Stimulated activated naive CD4-positive, alpha-beta T cell treated with Interleukin-2 at 50 U/mL for 16 hours (primary cell): ENCODE results near the gene RWDD3.

Experiments
- DNase-seq: peaks from one replicate; lab custom pipeline; 2025; lab: John Stamatoyannopoulos, UW

The RWDD3 gene

GRCh38 chr1:95282518-95282895 is 48.5 kb downstream of the RWDD3 start:
- DNase-seq, result no peak

GRCh38 chr1:95284420-95284819 is 50.4 kb downstream of the RWDD3 start:
- DNase-seq, result no peak

DNA sequence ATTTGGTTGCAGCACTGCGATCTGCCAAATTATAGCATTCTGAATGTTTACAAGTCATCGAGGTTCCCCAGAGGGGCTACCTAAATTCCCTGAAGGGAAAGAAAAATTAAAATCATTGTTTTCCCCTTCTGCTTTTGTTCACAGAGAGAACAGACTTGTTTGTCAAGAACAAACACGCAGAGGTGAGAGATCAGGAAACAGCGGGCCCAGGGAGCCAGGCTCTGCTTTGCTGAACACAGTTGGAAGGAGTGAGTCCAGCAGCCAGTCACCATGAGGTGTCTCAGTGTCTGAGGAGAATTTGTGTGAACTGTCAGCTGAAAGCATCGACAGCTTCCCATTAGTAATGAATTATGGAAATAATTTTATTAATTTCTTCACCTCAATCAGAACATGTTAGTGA is 52.5 kb downstream of the RWDD3 start:
- DNase-seq, result no peak

- no peak for DNase-seq
Measured at GRCh38 chr1:95287081-95287480, 53.1 kb downstream of the RWDD3 start.

DNA sequence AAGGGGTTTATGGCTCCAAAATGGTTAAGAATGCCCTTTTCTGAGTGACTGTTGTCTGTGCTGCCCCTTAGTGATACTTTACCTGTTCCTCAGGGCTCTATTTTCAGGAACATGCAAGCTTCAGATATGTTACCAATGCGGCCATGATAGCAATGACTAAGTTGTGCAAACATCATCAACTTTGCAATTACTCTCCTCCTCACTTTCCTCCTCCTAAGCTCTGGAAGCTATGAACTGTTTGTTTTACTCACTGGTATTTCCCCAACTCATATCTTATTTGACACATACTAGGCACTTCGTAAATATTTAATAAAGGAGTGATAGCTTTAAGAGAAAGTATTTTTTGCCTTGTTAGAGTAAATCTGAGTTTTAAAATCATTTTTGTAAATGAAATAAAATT is 53.8 kb downstream of the RWDD3 start:
- DNase-seq, result no peak
